HuH-7.5 (cell line): ENCODE data around the gene GRIK4.

ENCODE experiments used
- DNase-seq: peaks from one replicate; pipeline ENCODE4 v3.0.0; 2011; ENCODE audit warnings: low spot score

Gene GRIK4

DNA sequence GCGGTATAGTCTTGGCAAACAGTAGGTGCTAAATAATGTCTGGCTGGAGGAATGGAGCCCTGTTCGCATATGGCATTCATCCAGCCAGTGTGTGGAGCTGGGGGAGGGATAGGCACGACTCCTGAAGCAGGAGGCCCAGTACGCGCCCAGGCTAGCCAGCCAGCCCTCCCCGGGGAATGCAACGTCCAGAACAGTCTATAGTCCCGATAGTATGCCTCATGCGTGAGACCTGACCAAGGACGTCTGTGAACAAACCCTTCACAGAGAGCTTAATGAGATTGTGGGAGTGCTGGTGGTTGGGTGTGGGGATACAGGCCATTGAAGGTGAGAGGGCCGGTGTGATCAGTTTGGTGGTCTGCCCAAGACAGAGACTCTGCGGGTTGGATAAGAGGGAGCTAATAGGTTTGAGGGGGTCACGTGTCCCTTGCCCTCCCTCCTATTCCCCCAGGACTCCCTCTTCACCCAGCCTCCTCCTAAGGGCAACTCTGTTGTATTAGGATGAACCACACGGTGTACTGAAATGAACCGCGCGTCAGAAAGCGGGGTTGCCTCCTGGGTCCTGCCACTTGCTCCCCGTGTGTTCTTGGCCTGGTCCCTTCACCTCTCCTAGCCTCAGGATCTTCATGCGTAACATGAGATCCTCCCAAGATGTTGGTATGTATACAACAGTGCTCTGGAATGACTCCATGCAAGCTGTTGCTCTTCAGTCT, 987 bp upstream of the GRIK4 start:
- no peak for DNase-seq

DNA sequence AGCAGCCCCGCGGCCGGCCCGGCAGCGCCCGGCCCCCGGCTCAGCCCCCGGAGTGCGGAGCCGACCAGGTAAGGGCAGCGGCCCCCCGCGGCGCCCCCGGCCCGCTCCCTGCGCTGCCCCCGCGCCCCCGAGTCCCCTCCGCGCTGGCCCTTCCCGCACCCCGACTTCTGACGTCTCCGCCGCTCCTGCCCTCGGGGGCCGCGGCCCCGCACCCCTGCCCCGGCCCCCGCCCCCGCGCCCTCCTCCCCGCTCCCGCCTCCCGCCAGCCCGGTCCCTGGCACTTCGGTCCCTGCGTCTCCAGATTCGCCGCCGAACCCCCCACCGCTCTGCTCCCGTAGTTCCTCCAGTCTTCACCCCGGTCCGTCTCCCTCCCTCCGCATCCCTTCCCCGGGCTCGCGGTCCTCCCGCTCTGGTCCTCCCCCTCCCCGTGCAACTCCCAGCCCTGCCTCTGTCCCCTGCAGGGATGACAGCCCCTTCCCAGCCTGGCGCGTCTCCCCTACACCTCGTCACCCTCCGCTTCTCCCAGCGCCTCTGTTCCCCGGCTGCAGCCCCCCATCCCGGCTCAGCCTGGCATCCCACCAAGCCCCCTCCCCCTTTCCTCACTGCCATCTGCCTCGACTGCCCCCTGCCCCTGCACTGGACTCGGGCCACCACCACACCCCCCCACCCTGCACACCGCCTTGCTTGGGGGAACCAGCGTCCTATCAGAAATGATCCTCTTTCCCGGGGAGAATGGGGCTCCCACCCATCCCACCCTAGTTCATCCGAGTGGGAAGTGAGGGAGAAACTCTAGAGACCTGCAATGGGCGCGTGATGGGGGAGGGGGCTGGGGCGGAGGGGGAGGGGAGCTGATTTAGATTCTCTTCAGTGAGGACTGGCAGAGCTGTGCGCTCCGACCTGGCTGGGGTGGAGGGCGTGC, 531 bp downstream of the GRIK4 start:
- no peak for DNase-seq

DNA sequence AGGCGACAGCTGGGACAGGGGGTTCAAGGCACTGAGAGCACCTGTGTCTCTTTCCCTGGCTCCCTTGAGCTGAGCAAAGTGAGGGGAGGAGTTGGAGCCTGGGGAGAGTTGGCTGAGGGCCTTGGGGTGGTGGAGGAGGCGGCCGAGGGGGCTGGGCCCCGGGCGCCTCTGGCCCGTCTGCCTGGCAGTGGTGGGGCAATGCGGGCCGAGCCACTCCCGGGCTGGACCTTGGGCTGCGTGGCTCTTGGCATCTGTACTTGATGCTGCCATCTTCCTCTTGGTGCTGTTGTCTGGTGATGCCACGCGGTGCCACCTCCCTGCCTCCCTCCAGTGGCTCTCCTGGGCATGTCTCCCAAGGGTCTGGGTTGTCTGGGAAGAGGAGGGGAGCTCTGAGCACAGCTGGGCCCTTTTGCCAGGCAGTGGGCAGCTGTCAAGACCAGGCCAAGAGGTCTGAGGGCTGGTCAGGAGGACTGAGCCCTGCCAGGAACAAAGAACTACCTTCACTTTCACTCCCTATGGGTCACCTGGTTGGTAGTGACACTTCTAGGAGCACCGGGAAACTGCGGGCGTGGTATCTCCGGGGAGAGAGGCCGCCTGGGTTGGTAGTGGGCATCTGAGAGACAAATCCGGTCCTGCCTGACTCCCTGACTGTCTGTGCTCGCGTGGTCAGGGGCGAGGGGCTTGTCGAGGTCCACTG, 1.3 kb downstream of the GRIK4 start:
- DNase-seq = no peak

DNA sequence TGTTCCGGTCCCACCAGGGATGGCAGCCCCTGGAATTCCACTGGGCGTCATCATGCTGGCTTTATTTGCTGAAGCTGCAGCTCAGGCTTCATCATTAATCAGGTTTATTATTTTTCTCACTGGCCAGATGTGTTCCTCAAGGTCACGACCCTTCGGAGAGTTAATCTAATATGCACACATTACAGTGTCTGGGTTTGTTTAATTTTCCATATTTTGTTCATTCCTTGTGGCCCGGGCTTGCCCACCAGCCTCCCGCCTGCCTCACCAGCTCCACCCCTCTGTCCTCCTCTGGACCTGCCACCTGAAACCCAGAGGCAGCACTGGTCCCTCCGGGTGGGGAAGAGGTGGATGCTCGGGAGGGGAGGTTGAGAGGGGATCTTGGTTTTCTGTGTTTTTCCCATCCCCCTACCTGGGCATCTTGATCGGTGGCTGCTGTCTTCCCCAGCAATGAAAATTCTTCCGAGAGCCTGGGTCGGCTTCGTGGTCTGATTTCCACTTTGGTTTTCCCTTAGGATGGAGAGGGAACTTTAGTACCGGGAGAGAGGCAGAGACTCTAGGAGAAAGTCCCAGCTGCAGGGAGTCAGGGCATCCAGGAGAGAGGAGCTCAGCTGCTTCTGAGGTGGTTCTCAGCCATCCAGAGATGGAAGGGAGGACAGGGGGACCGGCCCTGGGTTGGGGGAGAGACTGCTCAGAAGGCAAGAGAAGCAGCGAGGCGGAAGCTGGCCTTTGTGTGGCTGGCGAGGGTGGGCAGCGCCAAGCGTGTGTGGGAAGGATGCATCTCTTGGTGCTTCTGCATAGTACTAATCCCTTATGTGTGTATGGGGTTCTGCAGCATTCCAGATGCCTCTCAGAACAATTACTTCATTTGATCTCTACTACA, 2.1 kb downstream of the GRIK4 start:
- DNase-seq = no peak

DNA sequence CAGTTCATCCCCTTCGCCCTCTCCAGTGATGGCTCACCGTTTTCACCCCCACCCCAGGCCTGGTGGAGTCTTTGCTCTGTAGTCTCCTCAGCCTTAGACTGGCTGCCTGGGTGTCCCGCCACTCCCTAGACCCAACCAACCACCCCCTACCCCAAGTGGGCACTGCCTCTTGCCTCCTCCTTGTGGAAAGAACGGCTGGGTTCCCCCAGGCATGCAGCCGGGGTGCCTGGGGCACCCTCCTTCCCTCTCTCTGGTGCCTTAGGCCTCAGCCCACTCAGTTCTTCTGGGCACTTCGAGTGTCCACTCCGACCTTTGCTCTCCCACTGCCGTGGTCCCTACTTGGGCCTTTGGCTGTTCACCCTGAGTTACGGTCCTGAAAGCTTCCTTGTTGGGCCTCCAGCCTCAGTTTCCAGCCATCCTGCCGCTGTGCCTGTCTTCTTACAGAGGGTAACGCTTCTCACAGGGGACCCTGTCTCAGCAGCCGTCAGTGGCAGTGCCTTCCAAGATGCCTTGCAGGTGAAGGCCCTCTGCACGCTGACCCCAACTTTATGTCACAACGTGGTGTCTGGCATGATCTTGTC, 3.1 kb downstream of the GRIK4 start:
- no peak for DNase-seq

DNA sequence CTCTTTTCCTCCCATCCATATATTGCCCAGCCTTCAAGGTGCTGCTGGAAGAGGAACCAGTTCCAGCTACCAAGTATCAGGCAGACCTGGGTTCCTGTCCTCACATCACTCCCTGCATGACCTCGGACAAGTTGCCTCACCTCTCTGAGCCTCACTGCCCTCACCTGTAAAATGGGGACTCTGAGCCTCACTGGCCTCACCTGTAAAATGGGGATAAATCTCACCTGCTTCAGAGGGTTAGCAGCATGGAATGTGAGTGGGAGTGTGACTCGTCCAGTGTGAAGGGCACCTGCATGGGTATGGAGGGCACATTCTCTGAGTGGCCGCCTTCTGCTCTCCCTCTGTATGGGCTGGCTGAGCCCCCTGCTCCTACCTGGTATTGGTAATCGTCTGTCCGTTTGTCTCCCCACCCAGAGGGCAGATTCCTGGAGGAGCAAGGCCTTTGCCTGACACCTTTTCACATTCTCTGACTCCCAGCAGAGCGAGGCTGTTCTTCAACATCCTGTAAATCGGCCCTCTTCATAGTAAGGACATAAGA, 3.7 kb downstream of the GRIK4 start:
- DNase-seq = no peak

DNA sequence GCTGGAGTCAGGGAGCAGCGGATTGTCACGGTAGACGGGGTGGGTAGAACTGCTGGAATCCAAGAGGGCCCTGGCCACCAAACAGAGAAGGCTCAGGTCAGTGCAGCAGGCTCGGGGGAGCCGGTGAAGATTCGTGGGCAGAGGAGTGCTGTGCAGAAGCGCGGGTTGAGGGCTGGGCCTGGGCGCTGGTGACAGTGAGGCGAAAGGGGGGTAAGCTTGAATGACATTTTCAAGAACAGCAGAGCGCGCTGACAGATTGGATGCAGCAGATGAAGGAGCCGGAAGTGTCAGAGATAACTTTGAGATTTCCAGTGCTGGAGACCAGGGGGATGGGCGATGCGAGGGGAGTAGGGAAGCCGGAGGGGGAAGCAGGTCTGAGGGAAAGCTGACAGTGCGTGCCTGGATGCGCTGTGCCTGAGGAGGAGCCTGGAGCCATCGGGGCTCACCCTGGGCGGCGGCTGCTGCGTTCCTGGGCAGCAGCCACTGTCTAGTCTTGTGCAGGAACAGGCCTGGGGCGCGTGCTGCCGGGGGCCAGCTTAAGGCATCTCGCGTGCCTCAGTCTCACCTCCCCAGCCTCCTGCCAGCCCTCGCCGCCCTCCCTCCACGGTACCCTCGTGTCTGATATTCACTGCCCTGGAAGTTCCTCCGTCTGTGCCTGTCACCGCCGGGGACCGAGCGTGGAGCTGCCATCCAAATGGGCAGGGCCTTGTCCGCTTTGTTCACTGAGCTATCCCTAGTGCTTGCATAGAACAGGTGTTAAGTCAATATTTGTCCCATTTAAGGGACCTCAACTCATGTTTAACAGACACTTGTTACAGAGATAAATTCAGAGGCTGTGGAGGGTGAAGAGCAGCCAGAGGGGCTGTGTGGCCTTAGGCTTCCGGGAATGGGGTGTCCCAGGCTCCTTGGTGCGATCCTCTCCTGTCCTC, 5.2 kb downstream of the GRIK4 start:
- no peak for DNase-seq

DNA sequence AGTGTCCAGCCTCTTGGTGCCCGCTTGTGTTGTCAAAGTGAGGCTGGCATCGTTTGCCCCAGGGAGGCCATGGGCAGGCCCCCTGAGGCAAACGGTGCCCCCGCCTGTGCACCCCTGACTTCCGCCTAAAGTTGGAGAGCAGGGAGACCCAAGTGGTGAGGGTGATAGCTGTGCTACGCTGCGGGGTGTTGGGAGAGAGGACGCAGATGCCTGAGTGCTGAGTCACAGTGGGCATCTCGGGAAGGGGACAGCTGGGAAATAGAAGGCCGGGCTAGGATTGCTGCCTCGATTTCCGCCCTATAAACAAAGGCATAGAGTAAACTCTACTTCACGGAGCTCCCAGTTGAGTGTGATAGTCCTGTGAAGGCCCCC, 5.8 kb downstream of the GRIK4 start:
- DNase-seq = no peak

DNA sequence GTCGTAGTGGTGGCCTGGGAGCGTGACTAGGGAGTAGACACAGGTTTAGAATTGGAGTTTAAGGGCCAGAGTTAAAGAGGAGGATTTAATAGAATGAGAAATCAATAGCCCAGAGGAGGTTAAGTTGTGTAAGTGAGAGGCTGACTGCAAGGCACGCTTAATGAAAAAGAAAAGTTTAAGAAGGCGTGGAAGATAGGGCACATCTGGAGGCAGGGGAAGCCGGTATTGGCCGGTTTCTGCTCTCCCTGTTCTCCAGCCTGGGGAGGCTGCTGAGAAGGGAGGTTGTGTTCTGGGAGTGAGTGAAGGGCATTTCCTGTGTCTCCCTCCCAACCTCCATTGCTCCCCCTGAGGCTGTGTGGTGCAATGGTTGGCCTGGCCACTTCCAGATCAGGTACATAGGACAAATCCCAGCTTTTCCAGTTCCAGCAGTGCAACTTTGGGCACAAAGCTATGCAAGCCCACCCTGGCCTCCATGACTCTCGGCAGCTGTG, 6.3 kb downstream of the GRIK4 start:
- DNase-seq = no peak

DNA sequence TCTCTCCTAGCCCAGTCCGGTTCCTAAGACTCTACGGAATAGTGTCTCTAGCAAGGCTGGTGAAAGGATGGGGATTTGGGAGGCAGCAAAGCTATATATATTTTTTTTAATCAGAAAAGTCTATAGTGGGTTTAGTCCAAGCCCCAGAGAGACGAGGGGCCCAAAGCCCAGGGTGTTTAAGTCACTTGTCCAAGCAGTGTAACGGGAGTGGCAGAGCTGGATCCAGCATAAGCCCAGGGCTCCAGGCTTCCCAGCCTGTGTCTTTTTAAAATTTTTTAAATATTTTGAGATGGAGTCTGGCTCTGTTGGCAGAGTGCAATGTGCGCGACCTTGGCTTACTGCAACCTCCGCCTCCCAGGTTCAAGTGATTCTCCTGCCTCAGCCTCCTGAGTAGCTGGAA, 6.8 kb downstream of the GRIK4 start:
- DNase-seq = no peak

DNA sequence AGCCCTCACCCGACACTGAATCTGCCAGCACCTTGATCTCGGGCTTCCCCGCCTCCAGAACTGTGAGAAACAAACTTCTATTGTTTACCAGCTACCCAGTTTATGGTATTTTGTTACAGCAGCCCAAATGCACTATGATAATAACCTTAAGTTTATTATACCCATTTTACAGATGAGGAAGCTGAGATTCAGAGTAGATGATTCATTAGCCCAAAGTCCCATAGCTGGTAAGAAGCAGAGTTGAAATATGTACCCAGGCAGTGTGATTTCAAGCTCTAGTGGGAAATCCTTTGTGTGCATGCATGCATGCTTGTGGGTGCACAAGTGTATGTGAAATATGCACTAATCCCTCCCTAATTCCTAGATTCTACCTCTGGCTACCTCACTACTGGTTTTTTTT, 7.9 kb downstream of the GRIK4 start:
- DNase-seq = no peak

DNA sequence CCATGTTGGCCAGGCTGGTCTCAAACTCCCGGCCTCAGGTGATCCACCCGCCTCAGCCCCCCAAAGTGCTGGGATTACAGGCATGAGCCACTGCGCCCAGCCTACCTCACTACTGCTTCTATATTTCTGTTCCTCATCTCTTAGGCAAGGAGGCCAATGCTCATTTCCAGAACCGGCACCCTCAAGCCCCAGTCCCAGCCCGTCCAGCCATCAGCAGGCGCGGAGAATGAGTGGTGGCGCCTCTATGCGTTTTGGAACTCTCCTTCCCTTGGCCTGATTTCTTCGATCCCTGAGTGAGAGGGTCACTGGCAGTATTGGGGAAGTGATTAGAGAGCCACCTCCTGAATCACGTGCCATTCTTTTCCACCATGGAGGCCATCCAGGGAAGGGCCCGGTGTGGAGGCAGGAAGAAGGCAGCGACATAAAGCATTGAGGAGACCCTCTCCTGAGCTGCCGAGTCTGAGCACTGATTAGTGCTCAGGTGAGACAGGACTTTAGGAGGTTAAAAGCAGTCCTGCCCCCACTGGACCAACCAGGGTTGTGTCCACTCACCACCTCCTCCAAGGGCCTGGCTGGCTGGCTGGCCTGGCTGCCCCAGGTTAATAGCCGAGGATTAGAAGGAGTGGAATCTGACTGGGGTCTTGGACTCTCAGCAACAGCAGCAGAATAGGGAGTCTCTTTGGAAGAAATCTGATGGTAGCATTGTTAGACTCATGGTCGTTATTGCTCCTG, 8.7 kb downstream of the GRIK4 start:
- DNase-seq = no peak

DNA sequence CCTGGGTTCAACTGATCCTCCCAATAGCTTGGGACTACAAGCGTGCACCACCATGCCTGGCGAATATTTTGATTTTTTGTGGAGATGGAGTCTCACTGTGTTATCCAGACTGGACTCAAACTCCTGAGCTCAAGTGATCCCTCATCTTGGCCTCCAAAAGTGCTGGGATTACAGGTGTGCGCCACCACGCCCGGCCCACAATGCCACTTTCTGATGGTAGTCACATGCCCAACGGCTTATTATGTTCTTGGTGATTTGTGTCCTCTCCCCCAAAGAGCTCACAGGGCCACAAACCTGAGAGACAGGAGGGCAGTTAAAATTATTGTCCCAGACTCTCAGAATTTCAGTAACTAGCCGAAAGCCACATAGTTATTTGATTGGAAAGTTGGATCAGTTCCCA, 9.6 kb downstream of the GRIK4 start:
- DNase-seq = no peak

DNA sequence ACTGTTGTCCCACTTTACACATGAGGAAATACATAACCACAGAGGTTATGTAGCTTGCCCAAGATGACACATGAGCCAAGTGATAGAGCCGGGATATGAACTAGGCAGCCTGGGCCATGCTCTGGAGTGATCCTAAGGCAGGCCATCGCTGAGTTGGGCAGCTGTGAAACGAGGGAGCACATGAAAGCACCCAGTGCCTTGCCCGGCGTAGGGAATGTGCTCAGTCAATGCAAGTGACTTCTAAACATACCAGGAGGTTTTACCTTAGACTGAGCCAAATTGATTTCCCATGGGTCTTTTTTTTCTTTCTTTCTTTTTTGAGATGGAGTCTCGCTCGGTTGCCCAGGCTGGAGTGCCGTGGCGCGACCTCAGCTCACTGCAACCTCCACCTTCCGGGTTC, 10.5 kb downstream of the GRIK4 start:
- DNase-seq = no peak

DNA sequence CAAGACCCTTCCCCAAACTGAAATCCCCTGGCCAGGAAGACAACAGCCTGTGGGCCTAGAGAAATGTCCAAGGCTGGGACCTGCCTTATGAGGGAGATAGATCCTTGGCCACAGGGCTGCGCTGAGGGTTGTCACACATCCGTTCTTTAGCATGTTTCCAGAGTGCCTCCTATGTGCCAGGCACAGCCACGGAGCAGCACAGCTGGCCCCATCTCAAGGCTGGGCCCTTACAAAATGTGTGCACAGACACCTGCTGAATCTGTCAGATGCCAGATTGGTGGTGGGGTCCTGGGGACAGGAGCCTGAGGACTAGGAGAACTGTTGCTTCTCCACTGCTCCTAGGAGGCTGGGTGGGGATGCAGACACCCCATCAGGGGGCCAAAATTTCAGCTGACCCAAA, 11.2 kb downstream of the GRIK4 start:
- DNase-seq = no peak

DNA sequence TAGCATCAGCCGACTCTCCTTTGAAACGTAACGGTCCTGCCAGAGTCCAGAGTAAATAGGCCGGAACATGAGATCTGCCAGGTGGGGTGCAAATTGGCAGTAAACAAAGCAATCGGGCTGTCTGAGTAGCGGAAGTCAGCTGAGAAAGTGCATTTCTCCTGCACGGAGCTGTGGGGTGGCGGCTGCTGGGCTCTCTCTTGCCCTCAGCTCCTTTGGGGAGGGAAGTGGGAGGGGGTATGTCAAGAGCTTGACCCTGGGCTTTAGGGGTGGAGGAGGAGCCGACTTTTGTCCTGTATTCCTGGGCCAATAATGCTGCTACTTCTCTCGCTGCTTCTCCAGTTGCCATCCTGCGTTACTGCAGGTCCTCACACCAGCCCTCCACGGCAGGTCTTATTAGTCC, 11.6 kb downstream of the GRIK4 start:
- no peak for DNase-seq

DNA sequence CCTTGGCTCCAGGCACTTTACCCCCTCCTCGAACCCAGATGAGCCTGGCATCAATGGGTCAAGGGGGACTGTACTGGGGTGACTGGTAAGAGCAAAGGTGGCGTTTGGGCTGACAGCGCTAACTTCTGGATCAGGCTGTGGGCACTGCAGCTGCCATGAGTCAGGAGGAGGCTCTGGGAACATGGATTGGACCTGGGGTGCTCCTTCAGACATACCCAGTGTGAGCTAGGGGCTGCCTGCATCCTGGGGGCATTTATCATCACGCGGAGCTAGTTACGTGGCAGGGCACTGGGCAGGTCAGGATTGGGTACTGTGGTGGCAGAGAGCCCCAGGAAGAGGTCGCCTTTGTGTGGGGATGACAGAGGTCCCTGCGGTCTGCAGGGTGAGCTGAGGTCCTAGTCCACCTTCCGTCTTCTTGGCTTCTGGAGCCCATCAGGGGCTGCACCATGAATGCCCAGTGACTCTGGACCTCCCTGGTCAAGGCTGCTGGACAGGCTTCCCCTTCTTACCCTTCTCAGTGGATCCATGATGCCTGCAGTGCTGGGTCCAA, 13.1 kb downstream of the GRIK4 start:
- no peak for DNase-seq

DNA sequence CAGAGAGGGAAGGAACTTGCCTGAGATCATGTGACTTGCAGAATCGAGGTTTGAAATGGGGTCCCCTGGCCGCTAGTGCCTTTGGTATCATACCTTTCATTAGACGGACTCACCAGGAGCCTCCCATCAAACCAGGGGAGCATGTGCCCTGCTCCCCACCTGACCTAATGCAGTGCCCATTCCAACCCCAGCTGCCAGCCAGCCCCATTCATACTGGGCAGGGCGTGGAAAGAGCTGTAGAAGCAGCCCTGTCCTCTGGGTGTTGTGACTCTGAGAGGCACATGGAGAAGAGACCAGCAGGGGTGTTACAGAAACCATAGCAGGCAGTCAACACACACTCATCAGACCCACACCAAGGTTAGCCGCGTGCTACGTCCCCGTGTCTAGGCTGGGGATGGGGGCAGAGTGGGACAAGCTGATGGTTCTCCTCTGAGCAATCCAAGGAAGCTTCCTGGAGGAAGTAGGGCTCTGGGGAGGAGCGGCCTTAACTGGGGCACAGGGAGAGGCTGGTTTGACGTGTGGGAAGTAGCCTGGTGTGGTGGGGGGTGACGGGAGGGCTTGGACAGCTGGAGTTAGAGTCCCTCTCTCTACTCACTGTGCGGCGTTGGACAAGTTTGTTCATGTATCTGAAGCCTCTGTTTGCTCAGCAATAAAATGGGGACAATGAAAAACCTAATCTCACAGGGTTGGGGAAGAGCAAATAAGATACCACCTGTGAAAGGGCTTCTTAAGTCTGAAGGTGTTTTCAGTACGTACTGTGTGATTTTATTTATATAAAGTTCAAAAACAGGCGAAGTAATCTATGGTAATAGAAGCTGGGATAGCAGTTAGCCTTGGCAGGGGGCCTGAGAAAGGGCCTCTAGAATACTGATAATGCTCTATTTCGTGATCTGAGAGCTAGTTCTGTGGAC, 14.0 kb downstream of the GRIK4 start:
- DNase-seq = no peak
